Spleen (tissue), 7 donors: ENCODE data around the gene LRRC10B.

Source experiments
- CTCF ChIP-seq, 11 experiments: fragments of 200-600 bp in 7 of 11; fragments of 450-650 bp in 4 of 11; sonication (generic) in 4 of 11; IDR thresholded peaks in 8 of 11; conservative IDR thresholded peaks in 3 of 11; 1 replicate in 7 of 11; 2 replicates in 4 of 11; pipeline versions ENCODE4 v1.4.0 to v1.8.0; 2016 to 2021; ENCODE audit warnings: antibody characterized with exemption in 11 of 11, inconsistent platforms in 4 of 11, mild to moderate bottlenecking in 1 of 11
- POLR2AphosphoS5 ChIP-seq, 3 donors: sonication (generic); formaldehyde crosslinking; IDR thresholded peaks; one replicate each; pipeline ENCODE4 v1.5.1; 2017; ENCODE audit warnings: antibody characterized with exemption in 3 of 3
- donor health status: DM: no; HTN: no; CAD: no; lungs with moderate emphysema.
- donor health status: DM: no; HTN: no; CAD: no.
- donor health status: DM: no; HTN: no; CAD: no.

GRCh38 chr11:61489833-61490721 lies 18.5 kb upstream of the LRRC10B start:
- TF ChIP-seq CTCF (IDR thresholded peaks at IDR 0.05 in 8 of 11, conservative IDR thresholded peaks at IDR 0.05 in 3 of 11) (no peak), POLR2AphosphoS5 (IDR thresholded peaks at IDR 0.05) (no peak)
